ENCODE data around the gene ERMARD. TPM values are rescaled to one million over a fixed set of nuclear protein-coding genes. Genes with fewer than 3 reads are reported as not detected.

The ERMARD gene
- total and polyA plus RNA-seq, 2 experiments from 2014 or later = 15.6 to 22.0 TPM

GRCh38 chr6:169804427-169804826 lies 53.0 kb downstream of the ERMARD start:
- Histone ChIP-seq H3K27me3 (replicated peaks; ENCODE audit: insufficient read depth) (peaks cover 32% of the 10 kb centered on the region), H4K20me1 (ENCODE audit: insufficient read depth) (no peaks in the 10 kb centered on the region), H3K27ac (no peak overlapping the region), H3K36me3 (ENCODE audit: low read depth) (no peaks in the 10 kb centered on the region), H3K9me2 (ENCODE audit: insufficient read depth) (no peaks in the 10 kb centered on the region), H3K4me1 (ENCODE audit: insufficient read depth) (peaks cover 5% of the 10 kb centered on the region; the same call in 1 of the 2 replicates), H3K79me2 (ENCODE audit: insufficient read depth) (no peaks in the 10 kb centered on the region), H3K4me3 (no peak overlapping the region), H3K9ac (no peak overlapping the region), H3F3A (ENCODE audit: insufficient read depth) (peaks cover 6% of the 10 kb centered on the region; the same call in 1 of the 2 replicates), H2AFZ (no peak overlapping the region), H3K4me2 (ENCODE audit: unreplicated experiment) (no peak overlapping the region), H3K9me3 (ENCODE audit: low read depth) (no peaks in the 10 kb centered on the region)
- in situ Hi-C loops (cut with MboI) = no loop called here
- no peak for TF ChIP-seq EZH2phosphoT487 (IDR thresholded peaks at IDR 0.05; ENCODE audit: insufficient read depth, low read depth)
- no peak for TF ChIP-seq EZH2 (IDR thresholded peaks at IDR 0.05; ENCODE audit: insufficient read depth, poor library complexity, severe bottlenecking)
- DNase-seq = no peak

- Histone ChIP-seq H3K36me3 (ENCODE audit: low read depth) (no peaks in the 10 kb centered on the region), H3K27ac (no peak overlapping the region), H3K4me3 (no peak overlapping the region), H3K9me3 (ENCODE audit: low read depth) (no peaks in the 10 kb centered on the region), H3F3A (ENCODE audit: insufficient read depth) (peaks cover 3% of the 10 kb centered on the region; the same call in 1 of the 2 replicates), H3K9me2 (ENCODE audit: insufficient read depth) (no peaks in the 10 kb centered on the region), H3K4me2 (ENCODE audit: unreplicated experiment) (no peak overlapping the region), H2AFZ (no peak overlapping the region), H3K79me2 (ENCODE audit: insufficient read depth) (no peaks in the 10 kb centered on the region), H3K9ac (no peak overlapping the region), H3K4me1 (ENCODE audit: insufficient read depth) (peaks cover 3% of the 10 kb centered on the region; the same call in 1 of the 2 replicates), H4K20me1 (ENCODE audit: insufficient read depth) (no peaks in the 10 kb centered on the region), H3K27me3 (replicated peaks; ENCODE audit: insufficient read depth) (peaks cover 32% of the 10 kb centered on the region)
- 46 to 54% methylated on average over 7 of the region's 7 CpGs for WGBS, 2 experiments (ENCODE audit: low coverage in 1 of 2, low lambda C conversion rate in 2 of 2, missing lambda C conversion rate in 2 of 2)
- no peak for TF ChIP-seq EZH2 (IDR thresholded peaks at IDR 0.05; ENCODE audit: insufficient read depth, poor library complexity, severe bottlenecking)
- no peak for TF ChIP-seq EZH2phosphoT487 (IDR thresholded peaks at IDR 0.05; ENCODE audit: insufficient read depth, low read depth)
- in situ Hi-C loops (cut with MboI) = no loop called here
- DNase-seq = no peak
Measured at GRCh38 chr6:169805242-169805838, 53.9 kb downstream of the ERMARD start.

GRCh38 chr6:169806701-169807100 lies 55.3 kb downstream of the ERMARD start:
- Histone ChIP-seq H3K9ac (no peak overlapping the region), H3K9me3 (ENCODE audit: low read depth) (no peaks in the 10 kb centered on the region), H3K27ac (no peak overlapping the region), H3K79me2 (ENCODE audit: insufficient read depth) (no peaks in the 10 kb centered on the region), H3K9me2 (ENCODE audit: insufficient read depth) (no peaks in the 10 kb centered on the region), H3K36me3 (ENCODE audit: low read depth) (no peaks in the 10 kb centered on the region), H2AFZ (no peak overlapping the region), H4K20me1 (ENCODE audit: insufficient read depth) (no peaks in the 10 kb centered on the region), H3K4me2 (ENCODE audit: unreplicated experiment) (no peak overlapping the region), H3K4me3 (no peak overlapping the region), H3K27me3 (replicated peaks; ENCODE audit: insufficient read depth) (peaks cover 32% of the 10 kb centered on the region), H3F3A (ENCODE audit: insufficient read depth) (no peaks in the 10 kb centered on the region), H3K4me1 (ENCODE audit: insufficient read depth) (no peaks in the 10 kb centered on the region)
- TF ChIP-seq EZH2phosphoT487 (IDR thresholded peaks at IDR 0.05; ENCODE audit: insufficient read depth, low read depth) = no peak
- TF ChIP-seq EZH2 (IDR thresholded peaks at IDR 0.05; ENCODE audit: insufficient read depth, poor library complexity, severe bottlenecking) = no peak
- WGBS, 2 experiments (ENCODE audit: low coverage in 1 of 2, low lambda C conversion rate in 2 of 2, missing lambda C conversion rate in 2 of 2) = 70 to 79% methylated on average over 1 of the region's 1 CpG
- in situ Hi-C loops (cut with MboI) = no loop called here
- DNase-seq = no peak

- 25% methylated on average over 1 of the region's 1 CpG for WGBS, 2 experiments (ENCODE audit: low coverage in 1 of 2, low lambda C conversion rate in 2 of 2, missing lambda C conversion rate in 2 of 2)
- in situ Hi-C loops (cut with MboI) = no loop called here
- TF ChIP-seq EZH2 (IDR thresholded peaks at IDR 0.05; ENCODE audit: insufficient read depth, poor library complexity, severe bottlenecking) (no peak), EZH2phosphoT487 (IDR thresholded peaks at IDR 0.05; ENCODE audit: insufficient read depth, low read depth) (no peak)
- no peak overlapping the region for H3K9ac ChIP-seq
- H3F3A ChIP-seq (ENCODE audit: insufficient read depth) = no peaks in the 10 kb centered on the region
- H3K27me3 ChIP-seq (replicated peaks; ENCODE audit: insufficient read depth) = peaks cover 32% of the 10 kb centered on the region
- no peak for DNase-seq
- no peaks in the 10 kb centered on the region for H4K20me1 ChIP-seq (ENCODE audit: insufficient read depth)
- H3K27ac ChIP-seq = no peak overlapping the region
- H3K9me2 ChIP-seq (ENCODE audit: insufficient read depth) = no peaks in the 10 kb centered on the region
- H3K36me3 ChIP-seq (ENCODE audit: low read depth) = no peaks in the 10 kb centered on the region
- H2AFZ ChIP-seq = no peak overlapping the region
- H3K4me3 ChIP-seq = no peak overlapping the region
- no peaks in the 10 kb centered on the region for H3K79me2 ChIP-seq (ENCODE audit: insufficient read depth)
- no peaks in the 10 kb centered on the region for H3K4me1 ChIP-seq (ENCODE audit: insufficient read depth)
- H3K4me2 ChIP-seq (ENCODE audit: unreplicated experiment) = no peak overlapping the region
- no peaks in the 10 kb centered on the region for H3K9me3 ChIP-seq (ENCODE audit: low read depth)
Measured at GRCh38 chr6:169807229-169807628, 55.8 kb downstream of the ERMARD start.
